GM12801 (cell line): Measurements from ENCODE around the gene NBPF1.

Source experiments
- TF ChIP-seq, protein P1 (sequence below): IDR thresholded peaks from one replicate; pipeline ENCODE4 v1.5.1; 2011; ENCODE audit warnings: control low read depth; ENCODE audit not compliant: insufficient read length; ENCODE audit errors: extremely low read depth

NBPF1 gene

DNA sequence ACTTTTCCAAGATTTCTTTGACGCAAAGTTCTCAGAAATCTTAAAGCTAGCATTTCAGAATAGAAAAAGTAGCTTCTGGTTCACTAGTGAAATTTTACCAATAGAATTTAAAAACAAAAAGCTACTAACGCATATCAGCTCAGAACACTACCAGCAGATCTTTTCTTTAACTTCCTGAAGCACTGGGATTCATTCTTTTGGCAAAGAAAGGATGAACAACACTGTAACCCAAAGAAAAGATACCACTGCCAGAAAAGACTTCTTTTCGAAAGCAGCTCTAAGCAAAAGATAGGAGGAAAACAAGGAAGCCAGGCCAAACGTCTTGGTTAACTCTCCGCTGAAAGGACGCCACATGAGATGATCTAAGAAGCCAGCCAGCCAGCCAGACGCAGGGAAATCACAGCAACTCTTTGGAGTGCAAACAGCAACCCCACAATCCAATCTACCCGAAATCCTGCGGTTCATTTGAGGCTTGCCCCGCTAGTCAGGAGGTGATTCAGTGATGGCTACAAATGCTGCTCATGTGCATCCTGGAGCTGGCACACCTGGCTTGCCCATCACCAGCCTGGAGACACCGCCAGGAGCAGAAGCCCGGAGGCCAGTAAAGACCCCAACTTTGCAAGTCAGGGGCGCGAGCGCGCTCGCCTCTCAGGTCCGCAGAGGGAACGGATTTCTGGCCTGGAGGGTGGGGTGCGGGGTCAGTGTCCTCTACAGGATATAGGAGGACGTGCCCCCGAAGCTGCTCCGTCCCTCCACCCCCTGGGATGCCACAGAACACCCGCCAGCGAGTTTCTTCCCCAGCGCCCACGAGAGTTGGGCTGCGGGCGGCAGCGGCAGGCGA lies 812 bp downstream of the NBPF1 start:
- TF ChIP-seq, protein P1, sequence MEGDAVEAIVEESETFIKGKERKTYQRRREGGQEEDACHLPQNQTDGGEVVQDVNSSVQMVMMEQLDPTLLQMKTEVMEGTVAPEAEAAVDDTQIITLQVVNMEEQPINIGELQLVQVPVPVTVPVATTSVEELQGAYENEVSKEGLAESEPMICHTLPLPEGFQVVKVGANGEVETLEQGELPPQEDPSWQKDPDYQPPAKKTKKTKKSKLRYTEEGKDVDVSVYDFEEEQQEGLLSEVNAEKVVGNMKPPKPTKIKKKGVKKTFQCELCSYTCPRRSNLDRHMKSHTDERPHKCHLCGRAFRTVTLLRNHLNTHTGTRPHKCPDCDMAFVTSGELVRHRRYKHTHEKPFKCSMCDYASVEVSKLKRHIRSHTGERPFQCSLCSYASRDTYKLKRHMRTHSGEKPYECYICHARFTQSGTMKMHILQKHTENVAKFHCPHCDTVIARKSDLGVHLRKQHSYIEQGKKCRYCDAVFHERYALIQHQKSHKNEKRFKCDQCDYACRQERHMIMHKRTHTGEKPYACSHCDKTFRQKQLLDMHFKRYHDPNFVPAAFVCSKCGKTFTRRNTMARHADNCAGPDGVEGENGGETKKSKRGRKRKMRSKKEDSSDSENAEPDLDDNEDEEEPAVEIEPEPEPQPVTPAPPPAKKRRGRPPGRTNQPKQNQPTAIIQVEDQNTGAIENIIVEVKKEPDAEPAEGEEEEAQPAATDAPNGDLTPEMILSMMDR: no peak

DNA sequence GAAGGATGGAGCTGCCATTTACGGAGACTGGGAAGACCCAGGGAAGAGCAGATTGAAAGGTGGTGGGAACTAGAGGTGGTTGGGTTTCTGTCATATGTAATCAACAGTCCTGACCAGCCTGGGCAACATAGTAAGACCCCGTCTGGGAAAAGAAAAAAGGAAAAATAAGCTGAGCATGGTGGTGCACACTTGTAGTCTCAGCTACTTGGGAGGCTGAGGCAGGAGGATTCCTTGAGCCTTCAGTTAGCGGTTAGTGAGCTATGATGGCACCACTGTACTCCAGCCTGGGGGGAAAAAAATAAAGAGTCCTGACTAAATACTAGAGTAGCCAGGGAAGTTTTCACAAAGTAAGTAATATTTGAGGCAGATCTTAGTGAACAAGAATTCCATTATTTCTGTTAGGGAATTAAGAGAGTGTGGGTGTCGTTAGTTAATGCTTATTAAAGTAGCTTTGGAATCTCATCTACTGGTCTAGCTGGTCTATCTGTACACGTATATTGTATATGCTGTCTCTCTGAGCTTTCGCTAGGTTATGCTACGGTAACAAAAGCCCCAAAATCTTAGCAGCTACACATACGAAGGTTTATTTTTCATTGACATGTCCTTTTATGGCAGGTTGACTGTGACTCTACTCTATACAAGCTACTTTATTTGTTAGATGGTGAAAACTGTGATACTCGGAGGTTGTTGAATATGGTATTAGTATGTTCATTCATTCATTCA lies 4.4 kb downstream of the NBPF1 start:
- TF ChIP-seq, protein P1: no peak

DNA sequence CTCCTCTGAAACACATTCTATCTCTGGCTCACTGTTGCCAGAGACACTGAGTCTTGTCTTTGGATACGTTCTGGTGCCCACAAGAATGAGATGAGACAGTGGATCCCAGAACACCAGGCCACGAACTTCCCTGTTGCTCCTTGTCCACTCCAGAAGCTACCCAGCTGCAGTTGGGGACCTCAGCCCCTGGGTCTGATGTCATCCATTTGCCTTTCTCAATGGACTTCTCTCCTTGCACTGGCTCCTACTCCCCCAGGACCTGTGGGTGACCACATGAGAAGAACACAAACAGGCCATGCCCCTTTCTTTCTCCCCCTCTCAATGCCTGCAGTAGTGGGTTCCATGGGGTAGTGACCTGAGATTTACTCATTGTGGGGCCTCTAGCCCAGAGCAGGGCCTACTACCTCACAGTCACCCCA lies 5.9 kb downstream of the NBPF1 start:
- TF ChIP-seq, protein P1: no peak

DNA sequence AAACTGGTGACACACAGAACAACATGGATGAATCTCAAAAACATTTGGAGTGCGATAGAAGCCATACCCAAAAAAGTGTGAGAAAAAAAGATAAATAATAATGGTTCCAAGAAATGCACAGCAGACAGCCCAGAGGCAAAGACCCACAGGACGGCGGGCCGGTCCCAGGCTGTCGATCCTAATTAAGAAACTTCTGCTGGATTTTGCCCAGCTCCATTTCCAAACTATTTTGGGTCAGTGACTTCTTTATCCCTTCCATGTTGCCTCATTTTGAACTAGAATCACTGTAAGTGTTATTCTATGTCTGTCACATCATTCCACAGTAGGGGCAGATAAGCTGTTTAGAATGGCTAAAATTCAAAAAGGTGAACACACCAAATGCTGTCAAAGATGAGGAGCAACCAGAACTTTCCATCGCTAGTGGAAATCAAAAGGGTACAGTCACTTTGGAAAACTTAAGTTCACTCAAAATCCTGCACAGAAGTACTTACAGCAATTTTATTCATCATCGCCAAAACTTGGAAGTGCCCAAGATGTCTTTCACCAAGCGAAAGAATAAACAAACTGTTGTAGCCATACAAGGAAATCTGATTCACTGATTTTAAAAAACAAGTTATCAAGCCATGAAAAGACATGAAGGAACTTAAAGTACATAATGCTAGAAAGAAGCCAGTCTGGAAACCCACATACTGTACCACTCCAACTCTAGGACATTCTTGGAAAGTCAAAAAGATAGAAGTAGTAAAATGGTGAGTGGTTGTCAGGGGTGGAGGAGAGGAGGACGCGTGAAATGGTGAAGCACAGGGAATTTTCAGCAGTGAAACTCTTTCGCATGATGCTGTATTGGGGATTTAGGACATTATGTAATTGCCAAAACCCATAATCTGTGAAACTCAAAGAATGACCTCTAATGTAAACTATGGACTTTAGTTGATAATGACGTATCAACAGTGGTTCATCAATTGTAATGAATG lies 7.5 kb downstream of the NBPF1 start:
- TF ChIP-seq, protein P1: no peak

DNA sequence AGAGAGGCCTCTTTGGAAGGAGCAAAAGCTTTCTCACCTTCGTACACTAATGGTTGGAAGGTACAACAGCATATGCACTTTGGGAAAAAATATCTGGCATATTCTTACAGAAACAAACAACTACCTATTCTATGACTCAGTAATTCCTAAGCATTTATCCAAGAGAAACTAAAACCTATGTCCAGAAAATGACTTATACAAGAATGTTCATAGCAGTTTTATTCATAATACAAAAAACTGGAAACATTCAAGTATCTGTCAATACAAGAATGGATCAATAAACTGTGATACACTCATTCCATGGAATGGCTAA lies 8.2 kb downstream of the NBPF1 start:
- TF ChIP-seq, protein P1: no peak

DNA sequence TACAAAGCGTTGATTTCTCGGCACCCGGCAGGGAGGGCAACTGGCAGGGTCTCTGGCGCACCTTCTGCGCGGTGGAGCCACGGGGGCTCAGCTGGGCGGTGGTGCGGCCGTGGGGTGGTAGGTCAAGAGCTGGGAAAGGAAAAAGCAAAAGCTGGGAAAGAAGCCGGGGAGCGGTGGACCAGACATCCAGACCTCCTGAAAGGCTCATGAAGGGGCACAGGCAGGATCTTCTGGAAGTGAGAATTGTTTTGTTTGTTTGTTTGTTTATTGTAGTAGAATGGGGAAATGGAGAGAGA lies 92.1 kb downstream of the NBPF1 start:
- TF ChIP-seq, protein P1: no peak
